Measurements from ENCODE around the gene SOX5.
"Not testable (repeated sequence)": the region's sequence is repeated elsewhere in the genome, so short reads cannot be mapped to it uniquely, and the experiment has no call there.

SOX5 gene

GRCh38 chr12:23751641-23752040 lies 197.8 kb downstream of the SOX5 start:
- no peak for DNase-seq

- no peak for DNase-seq
Observed at GRCh38 chr12:23750923-23751322, 198.5 kb downstream of the SOX5 start.

- DNase-seq, result no peak
Observed at GRCh38 chr12:23744696-23745095, 204.8 kb downstream of the SOX5 start.

- no peak for DNase-seq
Observed at GRCh38 chr12:23742574-23742973, 206.9 kb downstream of the SOX5 start.

- DNase-seq, result no peak
Observed at GRCh38 chr12:23731493-23731892, 218.0 kb downstream of the SOX5 start.

- DNase-seq, result no peak
Observed at GRCh38 chr12:23731035-23731434, 218.4 kb downstream of the SOX5 start.

GRCh38 chr12:23729359-23729758 lies 220.1 kb downstream of the SOX5 start:
- DNase-seq, result no peak

GRCh38 chr12:23726646-23727045 lies 222.8 kb downstream of the SOX5 start:
- DNase-seq, result no peak

GRCh38 chr12:23722655-23723054 lies 226.8 kb downstream of the SOX5 start:
- DNase-seq, result no peak

GRCh38 chr12:23721268-23721667 lies 228.2 kb downstream of the SOX5 start:
- no peak for DNase-seq

- no peak for DNase-seq
Observed at GRCh38 chr12:23719493-23719892, 230.0 kb downstream of the SOX5 start.

- DNase-seq, result not testable (repeated sequence)
Observed at GRCh38 chr12:23710361-23710760, 239.1 kb downstream of the SOX5 start.

GRCh38 chr12:23708185-23708837 lies 241.2 kb downstream of the SOX5 start:
- DNase-seq, result no peak

- no peak for DNase-seq
Observed at GRCh38 chr12:23707270-23707669, 242.2 kb downstream of the SOX5 start.

- no peak for DNase-seq
Observed at GRCh38 chr12:23704992-23705943, 244.2 kb downstream of the SOX5 start.

- DNase-seq, result no peak
Observed at GRCh38 chr12:23703051-23703450, 246.4 kb downstream of the SOX5 start.

- no peak for DNase-seq
Observed at GRCh38 chr12:23699031-23699430, 250.4 kb downstream of the SOX5 start.

GRCh38 chr12:23694920-23695319 lies 254.6 kb downstream of the SOX5 start:
- no peak for DNase-seq

- no peak for DNase-seq
Observed at GRCh38 chr12:23694307-23694706, 255.2 kb downstream of the SOX5 start.

GRCh38 chr12:23687947-23688346 lies 261.5 kb downstream of the SOX5 start:
- DNase-seq, result no peak

GRCh38 chr12:23686095-23686494 lies 263.4 kb downstream of the SOX5 start:
- DNase-seq, result no peak

- no peak for DNase-seq
Observed at GRCh38 chr12:23684121-23684520, 265.3 kb downstream of the SOX5 start.

- no peak for DNase-seq
Observed at GRCh38 chr12:23681237-23681636, 268.2 kb downstream of the SOX5 start.

- no peak for DNase-seq
Observed at GRCh38 chr12:23674064-23674463, 275.4 kb downstream of the SOX5 start.
